GM21390 (cell line): Measurements from ENCODE around the gene PDCL3.

Experiments
- ATAC-seq: cut with Tn5 transposase; IDR thresholded peaks from one replicate; pipeline ENCODE4 v1.9.1; 2021; ENCODE audit not compliant: unreplicated experiment

PDCL3 gene

GRCh38 chr2:100611079-100612029, 48.6 kb downstream of the PDCL3 start:
- no peak for ATAC-seq

GRCh38 chr2:100612388-100613000, 49.7 kb downstream of the PDCL3 start:
- no peak for ATAC-seq

GRCh38 chr2:100613719-100614118, 50.9 kb downstream of the PDCL3 start:
- ATAC-seq = no peak

- no peak for ATAC-seq
Observed at GRCh38 chr2:100614455-100615000, 51.7 kb downstream of the PDCL3 start.

- ATAC-seq = no peak
Observed at GRCh38 chr2:100615471-100615870, 52.7 kb downstream of the PDCL3 start.

- no peak for ATAC-seq
Observed at GRCh38 chr2:100615886-100616285, 53.1 kb downstream of the PDCL3 start.

- no peak for ATAC-seq
Observed at GRCh38 chr2:100616841-100617390, 54.1 kb downstream of the PDCL3 start.

GRCh38 chr2:100619951-100620350, 57.2 kb downstream of the PDCL3 start:
- no peak for ATAC-seq

GRCh38 chr2:100620481-100620880, 57.7 kb downstream of the PDCL3 start:
- no peak for ATAC-seq

- no peak for ATAC-seq
Observed at GRCh38 chr2:100621371-100621951, 58.7 kb downstream of the PDCL3 start.

GRCh38 chr2:100623033-100623715, 60.4 kb downstream of the PDCL3 start:
- ATAC-seq = no peak

GRCh38 chr2:100623930-100624329, 61.1 kb downstream of the PDCL3 start:
- no peak for ATAC-seq

- ATAC-seq = no peak
Observed at GRCh38 chr2:100624536-100624935, 61.7 kb downstream of the PDCL3 start.

GRCh38 chr2:100625717-100626116, 62.9 kb downstream of the PDCL3 start:
- ATAC-seq = no peak
